A549 treated with RU486 at 1 μM for 4 hours (cell line): Measurements from ENCODE around the gene IFNA17. TPM values are rescaled to one million over a fixed set of nuclear protein-coding genes. Genes with fewer than 3 reads are reported as not detected.

Experiments
- total RNA-seq: library from RNA; stranded (reverse); fragments of 200-300 nt; extraction: Qiagen RNA extraction; gene quantifications from 5 replicates; pipeline ENCODE4 v1.2.3, GENCODE V29; 2022; ENCODE audit warnings: low read depth

The IFNA17 gene
- total RNA-seq, result not detected in 5 replicates

GRCh38 chr9:21228122-21228521, at the start of gene IFNA17:
Gene IFNA17, minus strand, starts transcription at chr9:21228222. Its CDS starts 49 bp downstream, at chr9:21228173.

GRCh38 chr9:21239911-21240310, 11.9 kb upstream of the IFNA17 start, which contains the start of gene IFNA14:
Gene IFNA14, minus strand, starts transcription at chr9:21240005. Its CDS starts 70 bp downstream, at chr9:21239935.

GRCh38 chr9:21217211-21217610, 10.8 kb downstream of the IFNA17 start, which contains the start of gene IFNA16:
Gene IFNA16, minus strand, starts transcription at chr9:21217311. Its CDS starts 6 bp downstream, at chr9:21217305.

GRCh38 chr9:21207043-21207442, 21.0 kb downstream of the IFNA17 start, which contains the start of gene IFNA10:
Gene IFNA10, minus strand, starts transcription at chr9:21207143. Its CDS starts 46 bp downstream, at chr9:21207097.

GRCh38 chr9:21202105-21202504, 25.9 kb downstream of the IFNA17 start, which contains the start of gene IFNA7:
Gene IFNA7, minus strand, starts transcription at chr9:21202205. Its CDS starts 40 bp downstream, at chr9:21202165.

GRCh38 chr9:21187487-21187886, 40.5 kb downstream of the IFNA17 start, which contains the start of gene IFNA4:
Gene IFNA4, minus strand, starts transcription at chr9:21187587. Its CDS starts 56 bp downstream, at chr9:21187531.

Other genes starting within 250 kb of the IFNA17 start
- gene HACD4, start 196.6 kb downstream of the IFNA17 start, total RNA-seq, result 0.53 to 1.2 TPM (median 1.0 TPM) in 5 replicates
- gene IFNB1, start 150.3 kb downstream of the IFNA17 start, total RNA-seq, result 0.23 TPM in 1 of 5 replicates, not detected in the others
- gene IFNW1, start 86.4 kb downstream of the IFNA17 start, total RNA-seq, result not detected in 5 replicates
- gene IFNA21, start 61.6 kb downstream of the IFNA17 start, total RNA-seq, result not detected in 5 replicates
- not detected in 5 replicates for gene IFNA4, start 40.6 kb downstream of the IFNA17 start, total RNA-seq
- not detected in 5 replicates for gene IFNA7, start 26.0 kb downstream of the IFNA17 start, total RNA-seq
- gene IFNA10, start 21.1 kb downstream of the IFNA17 start, total RNA-seq, result not detected in 5 replicates
- not detected in 5 replicates for gene IFNA16, start 10.9 kb downstream of the IFNA17 start, total RNA-seq
- gene IFNA14, start 11.8 kb upstream of the IFNA17 start, total RNA-seq, result not detected in 5 replicates
- not detected in 5 replicates for gene IFNA5, start 77.1 kb upstream of the IFNA17 start, total RNA-seq
- gene KLHL9, start 107.2 kb upstream of the IFNA17 start, total RNA-seq, result 9.0 to 18.8 TPM (median 17.2 TPM) in 5 replicates
- gene IFNA6, start 122.7 kb upstream of the IFNA17 start, total RNA-seq, result not detected in 5 replicates
- gene IFNA13, start 139.8 kb upstream of the IFNA17 start, total RNA-seq, result not detected in 5 replicates
- not detected in 5 replicates for gene IFNA2, start 157.2 kb upstream of the IFNA17 start, total RNA-seq
- not detected in 5 replicates for gene IFNA8, start 180.9 kb upstream of the IFNA17 start, total RNA-seq
- not detected in 5 replicates for gene IFNA1, start 212.2 kb upstream of the IFNA17 start, total RNA-seq